DND-41 (cell line): ENCODE measurements around the gene LLPH.

ENCODE experiments used
- CTCF ChIP-seq: IDR thresholded peaks from 2 replicates; pipeline ENCODE4 v1.5.1; 2012; ENCODE audit warnings: borderline replicate concordance, low read length, moderate library complexity, mild to moderate bottlenecking; ENCODE audit not compliant: poor library complexity, severe bottlenecking; ENCODE audit errors: extremely low read depth
- EZH2 ChIP-seq: IDR thresholded peaks from 3 replicates; pipeline ENCODE4 v1.6.1; 2012; ENCODE audit warnings: borderline replicate concordance, low read depth, mild to moderate bottlenecking, moderate library complexity, low read length, inconsistent platforms; ENCODE audit not compliant: severe bottlenecking

GRCh38 chr12:66142826-66143225 is 12.3 kb upstream of the LLPH start:
- TF ChIP-seq CTCF = no peak
- TF ChIP-seq EZH2 = no peak
